ENCODE results near the gene FBXO22.

GRCh38 chr15:75861750-75862402 lies 41.8 kb upstream of the FBXO22 start:
- TF ChIP-seq CTCF (conservative IDR thresholded peaks at IDR 0.05 in 1 of 2, IDR thresholded peaks at IDR 0.05 in 1 of 2; ENCODE audit: low read depth in 1 of 2, low read length in 2 of 2) (no peak), EZH2 (IDR thresholded peaks at IDR 0.05; ENCODE audit: low read length, missing control alignments) (no peak)
